Subcutaneous abdominal adipose tissue (tissue), 5 donors: Measurements from ENCODE around the gene MIOX.

Experiments
- H3K27ac ChIP-seq: one replicate; pipeline ENCODE4 v1.7.0; 2013; ENCODE audit warnings: low read depth, mild to moderate bottlenecking, inconsistent platforms, low read length, moderate library complexity
- H3K27me3 ChIP-seq, 5 donors: one replicate each; pipeline ENCODE4 v1.7.0; 2013; ENCODE audit warnings: low read length in 5 of 5, inconsistent platforms in 1 of 5; ENCODE audit not compliant: control insufficient read depth in 5 of 5, insufficient read depth in 4 of 5
- H3K36me3 ChIP-seq, 5 donors: one replicate each; pipeline ENCODE4 v1.7.0; 2013; ENCODE audit warnings: low read length in 5 of 5; ENCODE audit not compliant: control insufficient read depth in 5 of 5, insufficient read depth in 5 of 5
- H3K4me1 ChIP-seq, 5 donors: one replicate each; pipeline ENCODE4 v1.7.0; 2013; ENCODE audit warnings: low read length in 5 of 5, mild to moderate bottlenecking in 3 of 5, moderate library complexity in 1 of 5; ENCODE audit not compliant: control insufficient read depth in 5 of 5, insufficient read depth in 5 of 5
- H3K4me3 ChIP-seq, 5 donors: one replicate each; pipeline ENCODE4 v1.7.0; 2013; ENCODE audit warnings: low read length in 5 of 5, low read depth in 1 of 5
- H3K9ac ChIP-seq, 5 donors: one replicate each; pipeline ENCODE4 v1.7.0; 2013; ENCODE audit warnings: low read length in 5 of 5, mild to moderate bottlenecking in 4 of 5, moderate library complexity in 3 of 5
- H3K9me3 ChIP-seq, 5 donors: one replicate each; pipeline ENCODE4 v1.7.0; 2013; ENCODE audit warnings: low read length in 5 of 5; ENCODE audit not compliant: control insufficient read depth in 5 of 5
- donor health status: healthy.
- donor health status: healthy.
- donor health status: healthy.
- donor health status: healthy.
- donor health status: healthy.

The MIOX gene

GRCh38 chr22:50482107-50483074 lies 4.3 kb upstream of the MIOX start:
- H3K27me3 ChIP-seq = peaks cover 30 to 64% (median 38%) of the 10 kb centered on the region in 5 donors
- no peaks in the 10 kb centered on the region for H3K36me3 ChIP-seq
- H3K27ac ChIP-seq = no peak overlapping the region
- peaks cover 0 to 14% (median 8%) of the 10 kb centered on the region in 5 donors for H3K4me1 ChIP-seq
- peak overlapping the region in 3 of 5 donors; percentile 40 to 58 (median 42) for H3K4me3 ChIP-seq
- H3K9ac ChIP-seq = no peak overlapping the region
- no peaks in the 10 kb centered on the region for H3K9me3 ChIP-seq

GRCh38 chr22:50483106-50483505 lies 3.6 kb upstream of the MIOX start:
- Histone ChIP-seq H3K4me3 (no peak overlapping the region), H3K36me3 (no peaks in the 10 kb centered on the region), H3K4me1 (peaks cover 0 to 14% (median 8%) of the 10 kb centered on the region in 5 donors), H3K9me3 (no peaks in the 10 kb centered on the region), H3K27me3 (peaks cover 36 to 70% (median 44%) of the 10 kb centered on the region in 5 donors), H3K9ac (no peak overlapping the region), H3K27ac (no peak overlapping the region)

GRCh38 chr22:50483556-50483955 lies 3.1 kb upstream of the MIOX start:
- Histone ChIP-seq H3K9me3 (no peaks in the 10 kb centered on the region), H3K9ac (no peak overlapping the region), H3K27ac (no peak overlapping the region), H3K36me3 (no peaks in the 10 kb centered on the region), H3K27me3 (peaks cover 36 to 70% (median 44%) of the 10 kb centered on the region in 5 donors), H3K4me1 (peaks cover 0 to 14% (median 8%) of the 10 kb centered on the region in 5 donors), H3K4me3 (no peak overlapping the region)

- no peak overlapping the region for H3K4me3 ChIP-seq
Measured at GRCh38 chr22:50483977-50484853, 2.4 kb upstream of the MIOX start.

GRCh38 chr22:50485221-50486131 lies 1.2 kb upstream of the MIOX start:
- no peak overlapping the region for H3K27ac ChIP-seq
- no peaks in the 10 kb centered on the region for H3K9me3 ChIP-seq
- H3K36me3 ChIP-seq = no peaks in the 10 kb centered on the region
- H3K4me1 ChIP-seq = peaks cover 0 to 14% (median 8%) of the 10 kb centered on the region in 5 donors
- no peak overlapping the region for H3K9ac ChIP-seq
- H3K27me3 ChIP-seq = peaks cover 32 to 62% (median 39%) of the 10 kb centered on the region in 5 donors
- no peak overlapping the region for H3K4me3 ChIP-seq

More at GRCh38 chr22:50483977-50484853, 2.4 kb upstream of the MIOX start:
- H3K27me3 ChIP-seq = peaks cover 36 to 70% (median 44%) of the 10 kb centered on the region in 5 donors
- H3K36me3 ChIP-seq = no peaks in the 10 kb centered on the region
- H3K9ac ChIP-seq = no peak overlapping the region
- H3K27ac ChIP-seq = no peak overlapping the region
- no peaks in the 10 kb centered on the region for H3K9me3 ChIP-seq
- peaks cover 0 to 14% (median 8%) of the 10 kb centered on the region in 5 donors for H3K4me1 ChIP-seq

- Histone ChIP-seq H3K4me1 (no peaks in the 10 kb centered on the region), H3K9me3 (no peaks in the 10 kb centered on the region), H3K9ac (no peak overlapping the region), H3K27ac (no peak overlapping the region), H3K4me3 (no peak overlapping the region), H3K36me3 (no peaks in the 10 kb centered on the region), H3K27me3 (peaks cover 24 to 47% (median 26%) of the 10 kb centered on the region in 5 donors)
Measured at GRCh38 chr22:50487290-50488005, 789 bp downstream of the MIOX start.

GRCh38 chr22:50488006-50488677 lies 1.5 kb downstream of the MIOX start:
- Histone ChIP-seq H3K9me3 (no peaks in the 10 kb centered on the region), H3K27ac (no peak overlapping the region), H3K4me1 (no peaks in the 10 kb centered on the region), H3K9ac (no peak overlapping the region), H3K4me3 (no peak overlapping the region), H3K27me3 (peaks cover 17 to 41% (median 21%) of the 10 kb centered on the region in 5 donors), H3K36me3 (no peaks in the 10 kb centered on the region)

GRCh38 chr22:50488886-50489285 lies 2.2 kb downstream of the MIOX start:
- no peak overlapping the region for H3K9ac ChIP-seq
- H3K36me3 ChIP-seq = no peaks in the 10 kb centered on the region
- no peak overlapping the region for H3K27ac ChIP-seq
- no peaks in the 10 kb centered on the region for H3K9me3 ChIP-seq
- H3K27me3 ChIP-seq = peaks cover 10 to 34% (median 17%) of the 10 kb centered on the region in 5 donors
- no peaks in the 10 kb centered on the region for H3K4me1 ChIP-seq
- H3K4me3 ChIP-seq = no peak overlapping the region
